Heart right ventricle (tissue), 16 donors: Measurements from ENCODE around the gene TAF1C. TPM values are rescaled to one million over a fixed set of nuclear protein-coding genes. Genes with fewer than 3 reads are reported as not detected.
A peak's percentile ranks its signal among the peaks of the same experiment; 100 is the strongest.
"Not testable (repeated sequence)": the region's sequence is repeated elsewhere in the genome, so short reads cannot be mapped to it uniquely, and the experiment has no call there.

Experiments
- ATAC-seq, 8 donors: fragments of 200-7000 bp; cut with Tn5 transposase; one replicate each; pipeline ENCODE4 v1.9.1; 2020; ENCODE audit warnings: mild to moderate bottlenecking in 8 of 8, moderate library complexity in 8 of 8, moderate number of reproducible peaks in 1 of 8
- DNase-seq, 2 donors: peaks; one replicate each; pipeline ENCODE4 v3.0.0-alpha.2; 2020
- H3K27ac ChIP-seq, 10 donors: fragments of 200-600 bp; sonication (generic) in 2 of 10; one replicate each; pipeline versions ENCODE4 v1.5.0 to v1.8.0; 2020 to 2022; ENCODE audit warnings: mild to moderate bottlenecking in 3 of 10
- H3K27me3 ChIP-seq, 7 donors: fragments of 200-600 bp; one replicate each; pipeline ENCODE4 v1.8.0; 2021 to 2022; ENCODE audit warnings: mild to moderate bottlenecking in 2 of 7
- H3K36me3 ChIP-seq, 9 donors: fragments of 200-600 bp; sonication (generic) in 1 of 9; one replicate each; pipeline versions ENCODE4 v1.5.0 to v1.8.0; 2020 to 2022; ENCODE audit warnings: mild to moderate bottlenecking in 2 of 9
- H3K4me1 ChIP-seq, 9 donors: fragments of 200-600 bp; sonication (generic) in 1 of 9; one replicate each; pipeline versions ENCODE4 v1.5.0 to v1.8.0; 2020 to 2022; ENCODE audit warnings: mild to moderate bottlenecking in 4 of 9
- H3K4me3 ChIP-seq, 10 donors: fragments of 200-600 bp; sonication (generic) in 2 of 10; one replicate each; pipeline versions ENCODE4 v1.5.0 to v1.8.0; 2020 to 2022; ENCODE audit warnings: mild to moderate bottlenecking in 7 of 10, moderate library complexity in 2 of 10
- H3K9me3 ChIP-seq, 11 donors: fragments of 200-600 bp in 10 of 11; sonication (generic) in 2 of 11; one replicate each; pipeline versions ENCODE4 v1.5.0 to v1.8.0; 2013 to 2022; ENCODE audit warnings: mild to moderate bottlenecking in 2 of 11, control low read depth in 1 of 11, moderate library complexity in 1 of 11
- CTCF ChIP-seq, 9 donors: fragments of 200-600 bp; sonication (generic) in 2 of 9; IDR thresholded peaks; one replicate each; pipeline versions ENCODE4 v1.5.0 to v1.8.0; 2021 to 2022; ENCODE audit warnings: antibody characterized with exemption in 9 of 9, mild to moderate bottlenecking in 5 of 9, moderate library complexity in 1 of 9
- WGBS, 2 donors: extraction: QIAGEN DNeasy Blood & Tissue Kit; methylation state at CpG; one replicate each; pipeline ENCODE4 v1.1.7; 2013; ENCODE audit warnings: inconsistent platforms in 1 of 2; 5-methylcytosine and 5-hydroxymethylcytosine counted together
- intact Hi-C, 10 donors: fragments of 100-400 bp; cut with DNase I; formaldehyde crosslinking; loops; one replicate each; pipeline versions ENCODE4 v1.11.1 to v1.14.2; 2022
- polyA plus RNA-seq, 2 donors: library from polyadenylated mRNA; stranded (reverse); fragments of 200-250 nt; gene quantifications; one replicate each; pipeline ENCODE4 v1.2.3, GENCODE V29; 2013
- total RNA-seq, 10 donors: library from RNA; stranded (reverse); fragmentation: NEBNext Ultra II Directional in 3 of 10; extraction: Animal tissue kit (Norgen Biotek cat#: 25700) in 3 of 10; gene quantifications; one replicate each; pipeline versions ENCODE4 v1.2.1 to v1.2.4, GENCODE V29; 2021 to 2023
- donor health status: Arrhythmogenic right ventricular cardiomyopathy.
- donor health status: ischemic (EF 13 %, LVEDD 7.1; RV severe dilation, severe dysfunction).
- donor health status: healthy with polysubstance abuse.
- donor health status: DM: no; HTN: yes; CAD: no.
- donor health status: DM: no; HTN: no; CAD: no.
- donor health status: ischemic (EF 25% LVEDD 6.9; RV normal size, moderate dysfunction).
- donor health status: ischemic (EF 25% LVEDD 5.7; RV mildly dilated, moderate dysfunction).
- donor health status: healthy.
- donor health status: DM: yes; HTN: yes; CAD: no.
- donor health status: Ischemic cardiomyopathy.
- donor health status: ischemic (EF 35%, LVEDD 5.7; RV mildly dilated, moderate dysfunction).
- donor health status: nonischemic (EF 11% LVEDD 7.7; RV severe dilation, severe dysfunction).
- donor health status: DM: yes; HTN: yes; CAD: no.
- donor health status: PGD.
- donor health status: ischemic (EF 29% LVEDD 5.4; RV normal size, mild dysfunction).
- donor health status: nonischemic (EF 23%, LVEDD 6.1; RV moderate dilation, normal function).

TAF1C gene
- total and polyA plus RNA-seq, 12 donors, result 14.2 to 76.7 (median 21.6) TPM

GRCh38 chr16:84207251-84207650, 20.4 kb upstream of the TAF1C start:
- ATAC-seq, result no peak

GRCh38 chr16:84205976-84206691, 19.3 kb upstream of the TAF1C start:
- no peaks in the 10 kb centered on the region for H3K36me3 ChIP-seq
- intact Hi-C loops, result no loop called here
- H3K4me3 ChIP-seq, result no peak overlapping the region
- H3K9me3 ChIP-seq, result peaks cover 0 to 4% (median 0%) of the 10 kb centered on the region in 11 donors
- no peaks in the 10 kb centered on the region for H3K27me3 ChIP-seq
- DNase-seq (no peak), ATAC-seq (no peak)
- no peak for TF ChIP-seq CTCF (IDR thresholded peaks at IDR 0.05)
- no peak overlapping the region for H3K27ac ChIP-seq
- H3K4me1 ChIP-seq, result no peaks in the 10 kb centered on the region
- WGBS, 2 donors, result 85 to 87% methylated on average over 18 of the region's 18 CpGs

More at GRCh38 chr16:84207251-84207650, 20.4 kb upstream of the TAF1C start:
- Histone ChIP-seq H3K9me3 (peaks cover 0 to 4% (median 0%) of the 10 kb centered on the region in 11 donors), H3K4me3 (no peak overlapping the region), H3K27ac (no peak overlapping the region), H3K27me3 (no peaks in the 10 kb centered on the region), H3K4me1 (no peaks in the 10 kb centered on the region), H3K36me3 (no peaks in the 10 kb centered on the region)
- TF ChIP-seq CTCF (IDR thresholded peaks at IDR 0.05), result no peak
- no peak for DNase-seq
- WGBS, 2 donors, result 62 to 68% methylated on average over 6 of the region's 6 CpGs
- intact Hi-C loops, result no loop called here

- H3K9me3 ChIP-seq, H3K4me3 ChIP-seq, H3K4me1 ChIP-seq, DNase-seq, H3K27me3 ChIP-seq, H3K27ac ChIP-seq, intact Hi-C loops, H3K36me3 ChIP-seq, ATAC-seq: not testable (repeated sequence)
- 93 to 97% methylated on average over 6 of the region's 6 CpGs for WGBS, 2 donors
Measured at GRCh38 chr16:84205123-84205522, 18.3 kb upstream of the TAF1C start.

- 88 to 97% methylated on average over 25 to 26 of the region's 26 CpGs for WGBS, 2 donors
- intact Hi-C loops, result not testable (repeated sequence)
Measured at GRCh38 chr16:84204551-84204950, 17.7 kb upstream of the TAF1C start.

GRCh38 chr16:84199861-84200260, 13.0 kb upstream of the TAF1C start:
- intact Hi-C loops, result no loop called here
- ATAC-seq (peak in 6 of 8 donors; percentile 28 to 84 (median 74)), DNase-seq (no peak)
- no peak for TF ChIP-seq CTCF (IDR thresholded peaks at IDR 0.05)
- Histone ChIP-seq H3K27me3 (peaks cover 0 to 28% (median 0%) of the 10 kb centered on the region in 7 donors), H3K4me1 (peaks cover 0 to 14% (median 0%) of the 10 kb centered on the region in 9 donors), H3K9me3 (no peaks in the 10 kb centered on the region), H3K27ac (peak overlapping the region in 1 of 10 donors; percentile 54), H3K4me3 (no peak overlapping the region), H3K36me3 (no peaks in the 10 kb centered on the region)
- WGBS, 2 donors, result 76 to 84% methylated on average over 10 of the region's 10 CpGs

More at GRCh38 chr16:84204551-84204950, 17.7 kb upstream of the TAF1C start:
- not testable (repeated sequence) for H3K27ac ChIP-seq, H3K36me3 ChIP-seq, H3K4me1 ChIP-seq, H3K9me3 ChIP-seq, ATAC-seq, H3K27me3 ChIP-seq, H3K4me3 ChIP-seq, DNase-seq
